ENCODE results near the gene FIGNL2. TPM values are rescaled to one million over a fixed set of nuclear protein-coding genes. Genes with fewer than 3 reads are reported as not detected.

The FIGNL2 gene
- total RNA-seq, 1 donor from 2014 or later, result 6.7 TPM

DNA sequence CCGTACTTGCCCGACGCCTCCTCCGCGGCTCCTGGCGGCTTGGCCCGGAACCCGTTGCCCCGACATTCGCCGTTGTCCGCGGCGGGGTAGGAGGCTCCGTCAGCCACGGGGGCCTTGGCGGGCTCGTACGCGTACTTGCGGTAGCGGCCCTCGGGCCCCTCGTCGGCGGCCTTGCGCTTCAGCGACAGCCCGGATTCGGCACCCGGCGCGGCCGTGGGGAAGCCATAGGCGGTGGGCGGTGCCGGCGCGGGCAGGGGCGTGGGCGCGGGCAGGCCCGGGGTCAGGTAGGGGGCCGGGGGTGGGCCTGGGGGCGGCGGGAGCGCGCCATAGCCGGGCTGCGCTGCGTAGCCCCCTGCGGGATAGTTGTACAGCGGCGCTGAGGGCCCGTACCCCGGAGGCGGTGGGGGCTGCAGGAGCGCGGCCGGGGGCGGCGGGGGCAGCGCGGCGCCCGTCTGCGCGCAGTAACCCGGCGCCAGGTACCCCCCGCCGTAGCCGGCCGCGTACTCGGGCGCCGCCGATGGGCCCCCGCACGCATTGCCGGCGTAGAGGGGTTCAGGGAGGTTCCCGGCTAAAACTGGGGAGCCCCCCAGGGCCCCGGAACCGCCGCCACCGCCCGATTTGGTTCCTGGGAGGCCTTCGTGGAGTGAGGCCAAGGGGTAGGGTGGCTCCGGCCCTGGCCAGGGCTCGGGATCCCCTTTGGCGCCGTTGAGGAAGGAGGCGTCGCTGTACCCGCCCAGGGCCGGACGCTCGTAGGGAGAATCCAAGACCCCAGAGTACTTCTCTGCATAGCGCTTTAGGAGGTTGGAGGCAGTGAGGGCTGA lies 26.9 kb downstream of the FIGNL2 start:
- TF ChIP-seq, protein P1, sequence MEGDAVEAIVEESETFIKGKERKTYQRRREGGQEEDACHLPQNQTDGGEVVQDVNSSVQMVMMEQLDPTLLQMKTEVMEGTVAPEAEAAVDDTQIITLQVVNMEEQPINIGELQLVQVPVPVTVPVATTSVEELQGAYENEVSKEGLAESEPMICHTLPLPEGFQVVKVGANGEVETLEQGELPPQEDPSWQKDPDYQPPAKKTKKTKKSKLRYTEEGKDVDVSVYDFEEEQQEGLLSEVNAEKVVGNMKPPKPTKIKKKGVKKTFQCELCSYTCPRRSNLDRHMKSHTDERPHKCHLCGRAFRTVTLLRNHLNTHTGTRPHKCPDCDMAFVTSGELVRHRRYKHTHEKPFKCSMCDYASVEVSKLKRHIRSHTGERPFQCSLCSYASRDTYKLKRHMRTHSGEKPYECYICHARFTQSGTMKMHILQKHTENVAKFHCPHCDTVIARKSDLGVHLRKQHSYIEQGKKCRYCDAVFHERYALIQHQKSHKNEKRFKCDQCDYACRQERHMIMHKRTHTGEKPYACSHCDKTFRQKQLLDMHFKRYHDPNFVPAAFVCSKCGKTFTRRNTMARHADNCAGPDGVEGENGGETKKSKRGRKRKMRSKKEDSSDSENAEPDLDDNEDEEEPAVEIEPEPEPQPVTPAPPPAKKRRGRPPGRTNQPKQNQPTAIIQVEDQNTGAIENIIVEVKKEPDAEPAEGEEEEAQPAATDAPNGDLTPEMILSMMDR (IDR thresholded peaks at IDR 0.05; ENCODE audit: insufficient read depth, low read depth, low read length), result no peak
- TF ChIP-seq EZH2 (IDR thresholded peaks at IDR 0.05; ENCODE audit: insufficient read depth, low read length), result no peak
- peaks cover 19% of the 10 kb centered on the region for H3K4me1 Mint-ChIP-seq (ENCODE audit: low read depth, unreplicated experiment)
- peaks cover 4% of the 10 kb centered on the region for H3K79me2 ChIP-seq (ENCODE audit: insufficient read depth, low read length)
- H3K9ac ChIP-seq (ENCODE audit: low read length), result peak overlapping the region; percentile 80
- no peaks in the 10 kb centered on the region for H3K27me3 ChIP-seq (ENCODE audit: insufficient read depth, low read length)
- H3K27me3 Mint-ChIP-seq (ENCODE audit: low read depth, unreplicated experiment), result peaks cover 9% of the 10 kb centered on the region
- no peaks in the 10 kb centered on the region for H3K36me3 ChIP-seq (ENCODE audit: insufficient read depth, low read length)
- FAIRE-seq (no peak), DNase-seq (ENCODE audit: low read depth) (no peak)
- no peaks in the 10 kb centered on the region for H3K9me3 ChIP-seq (ENCODE audit: insufficient read depth, low read depth, low read length)
- peak overlapping the region; percentile 60 for H3K4me3 Mint-ChIP-seq (ENCODE audit: unreplicated experiment)
- H3K9me3 Mint-ChIP-seq (ENCODE audit: unreplicated experiment), result no peaks in the 10 kb centered on the region
- peaks cover 9% of the 10 kb centered on the region for H4K20me1 ChIP-seq (ENCODE audit: insufficient read depth, low read length)
- peak overlapping the region; percentile 57 for H3K4me3 ChIP-seq (ENCODE audit: insufficient read depth, low read depth, low read length)
- peaks cover 18% of the 10 kb centered on the region for H3K4me1 ChIP-seq (ENCODE audit: insufficient read depth, low read length)
- no peak overlapping the region for H3K27ac Mint-ChIP-seq (ENCODE audit: unreplicated experiment)
- H3K36me3 Mint-ChIP-seq (ENCODE audit: low read depth, unreplicated experiment), result peaks cover 2% of the 10 kb centered on the region
- H2AFZ ChIP-seq (ENCODE audit: low read depth, low read length), result peak overlapping the region; percentile 75
- H3K27ac ChIP-seq (ENCODE audit: low read depth, low read length), result peak overlapping the region; percentile 58
- H3K4me2 ChIP-seq (ENCODE audit: low read length), result peak overlapping the region; percentile 88

DNA sequence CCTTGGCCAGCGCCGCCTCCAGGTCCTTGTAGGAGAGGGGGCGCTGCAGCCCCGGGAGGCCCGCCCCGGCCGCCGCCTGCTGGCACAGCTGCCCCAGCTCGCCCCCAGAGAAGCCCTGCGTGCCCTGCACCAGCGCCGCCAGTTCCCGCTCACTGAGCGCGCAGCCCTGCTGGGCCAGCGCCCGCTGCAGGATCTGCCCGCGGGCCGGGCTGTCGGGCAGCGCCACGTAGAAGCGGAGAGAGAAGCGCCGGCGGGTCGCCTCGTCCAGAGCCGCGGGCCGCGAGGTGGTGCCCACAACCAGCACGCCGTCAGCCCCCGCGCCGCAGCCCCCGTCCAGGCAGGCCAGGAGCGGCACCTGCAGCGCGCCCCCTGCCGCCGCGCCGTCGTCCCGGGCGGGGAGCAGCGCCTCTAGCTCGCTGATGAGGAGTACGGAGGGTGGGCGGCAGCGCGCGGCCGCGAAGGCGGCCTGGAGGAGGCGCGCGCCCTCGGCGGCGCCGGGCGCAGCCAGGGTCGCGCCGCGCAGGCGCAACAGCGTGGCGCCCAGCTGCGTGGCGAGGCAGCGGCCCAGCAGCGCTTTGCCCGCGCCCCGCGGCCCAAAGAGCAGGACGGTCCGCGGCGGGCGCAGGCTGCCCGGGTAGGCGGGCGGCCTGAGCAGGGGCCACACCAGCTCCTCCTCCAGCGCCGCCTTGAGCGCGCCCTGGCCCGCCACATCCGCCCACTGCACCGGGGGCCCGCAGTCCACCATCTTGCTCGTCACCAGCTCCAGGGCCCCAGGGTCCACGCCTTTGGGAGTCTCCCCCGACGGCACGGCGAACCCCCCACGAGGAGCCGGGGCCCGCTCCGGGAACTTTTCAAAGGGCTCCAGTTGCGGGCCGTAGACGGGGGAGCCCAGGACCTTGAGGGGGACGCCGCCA lies 27.7 kb downstream of the FIGNL2 start:
- Histone ChIP-seq H3K4me1 (ENCODE audit: insufficient read depth, low read length) (peaks cover 18% of the 10 kb centered on the region), H3K9me3 (ENCODE audit: insufficient read depth, low read depth, low read length) (no peaks in the 10 kb centered on the region), H3K9ac (ENCODE audit: low read length) (peak overlapping the region; percentile 80), H3K4me2 (ENCODE audit: low read length) (peak overlapping the region; percentile 88), H4K20me1 (ENCODE audit: insufficient read depth, low read length) (peaks cover 9% of the 10 kb centered on the region), H2AFZ (ENCODE audit: low read depth, low read length) (peak overlapping the region; percentile 75), H3K36me3 (ENCODE audit: insufficient read depth, low read length) (no peaks in the 10 kb centered on the region), H3K4me3 (ENCODE audit: insufficient read depth, low read depth, low read length) (peak overlapping the region; percentile 57), H3K27ac (ENCODE audit: low read depth, low read length) (peak overlapping the region; percentile 58), H3K27me3 (ENCODE audit: insufficient read depth, low read length) (no peaks in the 10 kb centered on the region), H3K79me2 (ENCODE audit: insufficient read depth, low read length) (peaks cover 4% of the 10 kb centered on the region)
- H3K4me3 Mint-ChIP-seq (ENCODE audit: unreplicated experiment), result no peak overlapping the region
- FAIRE-seq (no peak), DNase-seq (ENCODE audit: low read depth) (peak; percentile 51)
- no peak overlapping the region for H3K27ac Mint-ChIP-seq (ENCODE audit: unreplicated experiment)
- no peaks in the 10 kb centered on the region for H3K9me3 Mint-ChIP-seq (ENCODE audit: unreplicated experiment)
- H3K36me3 Mint-ChIP-seq (ENCODE audit: low read depth, unreplicated experiment), result peaks cover 2% of the 10 kb centered on the region
- TF ChIP-seq, protein P1 (IDR thresholded peaks at IDR 0.05; ENCODE audit: insufficient read depth, low read depth, low read length), result no peak
- TF ChIP-seq EZH2 (IDR thresholded peaks at IDR 0.05; ENCODE audit: insufficient read depth, low read length), result no peak
- peaks cover 15% of the 10 kb centered on the region for H3K27me3 Mint-ChIP-seq (ENCODE audit: low read depth, unreplicated experiment)
- H3K4me1 Mint-ChIP-seq (ENCODE audit: low read depth, unreplicated experiment), result peaks cover 19% of the 10 kb centered on the region
